ENCODE results near the gene PROX1. TPM values are rescaled to one million over a fixed set of nuclear protein-coding genes. Genes with fewer than 3 reads are reported as not detected.

PROX1 gene
- total and polyA plus RNA-seq, 8 donors, result 8.4 to 66.4 (median 33.3) TPM

DNA sequence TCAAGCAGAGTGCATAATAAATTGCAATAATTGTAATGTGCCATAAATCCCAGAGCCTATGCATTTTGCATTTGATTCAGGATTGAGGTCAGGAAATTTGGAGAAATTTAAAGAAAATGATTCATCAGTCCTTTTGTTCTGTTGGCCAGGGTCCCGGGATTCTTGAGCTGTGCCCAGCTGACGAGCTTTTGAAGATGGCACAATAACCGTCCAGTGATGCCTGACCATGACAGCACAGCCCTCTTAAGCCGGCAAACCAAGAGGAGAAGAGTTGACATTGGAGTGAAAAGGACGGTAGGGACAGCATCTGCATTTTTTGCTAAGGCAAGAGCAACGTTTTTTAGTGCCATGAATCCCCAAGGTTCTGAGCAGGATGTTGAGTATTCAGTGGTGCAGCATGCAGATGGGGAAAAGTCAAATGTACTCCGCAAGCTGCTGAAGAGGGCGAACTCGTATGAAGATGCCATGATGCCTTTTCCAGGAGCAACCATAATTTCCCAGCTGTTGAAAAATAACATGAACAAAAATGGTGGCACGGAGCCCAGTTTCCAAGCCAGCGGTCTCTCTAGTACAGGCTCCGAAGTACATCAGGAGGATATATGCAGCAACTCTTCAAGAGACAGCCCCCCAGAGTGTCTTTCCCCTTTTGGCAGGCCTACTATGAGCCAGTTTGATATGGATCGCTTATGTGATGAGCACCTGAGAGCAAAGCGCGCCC is 8.7 kb downstream of the PROX1 start:
- Histone ChIP-seq H3K4me1 (peaks cover 0 to 5% (median 0%) of the 10 kb centered on the region in 3 donors), H3K4me3 (no peak overlapping the region), H3K27me3 (no peaks in the 10 kb centered on the region), H3K36me3 (peaks cover 0 to 6% (median 0%) of the 10 kb centered on the region in 3 donors), H3K9me3 (no peaks in the 10 kb centered on the region), H3K27ac (no peak overlapping the region)
- TF ChIP-seq, protein P1, sequence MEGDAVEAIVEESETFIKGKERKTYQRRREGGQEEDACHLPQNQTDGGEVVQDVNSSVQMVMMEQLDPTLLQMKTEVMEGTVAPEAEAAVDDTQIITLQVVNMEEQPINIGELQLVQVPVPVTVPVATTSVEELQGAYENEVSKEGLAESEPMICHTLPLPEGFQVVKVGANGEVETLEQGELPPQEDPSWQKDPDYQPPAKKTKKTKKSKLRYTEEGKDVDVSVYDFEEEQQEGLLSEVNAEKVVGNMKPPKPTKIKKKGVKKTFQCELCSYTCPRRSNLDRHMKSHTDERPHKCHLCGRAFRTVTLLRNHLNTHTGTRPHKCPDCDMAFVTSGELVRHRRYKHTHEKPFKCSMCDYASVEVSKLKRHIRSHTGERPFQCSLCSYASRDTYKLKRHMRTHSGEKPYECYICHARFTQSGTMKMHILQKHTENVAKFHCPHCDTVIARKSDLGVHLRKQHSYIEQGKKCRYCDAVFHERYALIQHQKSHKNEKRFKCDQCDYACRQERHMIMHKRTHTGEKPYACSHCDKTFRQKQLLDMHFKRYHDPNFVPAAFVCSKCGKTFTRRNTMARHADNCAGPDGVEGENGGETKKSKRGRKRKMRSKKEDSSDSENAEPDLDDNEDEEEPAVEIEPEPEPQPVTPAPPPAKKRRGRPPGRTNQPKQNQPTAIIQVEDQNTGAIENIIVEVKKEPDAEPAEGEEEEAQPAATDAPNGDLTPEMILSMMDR (IDR thresholded peaks at IDR 0.05), result no peak
- DNase-seq (no peak), FAIRE-seq (no peak), ATAC-seq (no peak)
- WGBS, 2 donors, result 84 to 86% methylated on average over 15 of the region's 15 CpGs
- intact Hi-C loops (cut with DNase I), result no loop called here

DNA sequence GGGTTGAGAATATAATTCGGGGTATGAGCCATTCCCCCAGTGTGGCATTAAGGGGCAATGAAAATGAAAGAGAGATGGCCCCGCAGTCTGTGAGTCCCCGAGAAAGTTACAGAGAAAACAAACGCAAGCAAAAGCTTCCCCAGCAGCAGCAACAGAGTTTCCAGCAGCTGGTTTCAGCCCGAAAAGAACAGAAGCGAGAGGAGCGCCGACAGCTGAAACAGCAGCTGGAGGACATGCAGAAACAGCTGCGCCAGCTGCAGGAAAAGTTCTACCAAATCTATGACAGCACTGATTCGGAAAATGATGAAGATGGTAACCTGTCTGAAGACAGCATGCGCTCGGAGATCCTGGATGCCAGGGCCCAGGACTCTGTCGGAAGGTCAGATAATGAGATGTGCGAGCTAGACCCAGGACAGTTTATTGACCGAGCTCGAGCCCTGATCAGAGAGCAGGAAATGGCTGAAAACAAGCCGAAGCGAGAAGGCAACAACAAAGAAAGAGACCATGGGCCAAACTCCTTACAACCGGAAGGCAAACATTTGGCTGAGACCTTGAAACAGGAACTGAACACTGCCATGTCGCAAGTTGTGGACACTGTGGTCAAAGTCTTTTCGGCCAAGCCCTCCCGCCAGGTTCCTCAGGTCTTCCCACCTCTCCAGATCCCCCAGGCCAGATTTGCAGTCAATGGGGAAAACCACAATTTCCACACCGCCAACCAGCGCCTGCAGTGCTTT is 9.4 kb downstream of the PROX1 start:
- no peak overlapping the region for H3K27ac ChIP-seq
- TF ChIP-seq, protein P1 (IDR thresholded peaks at IDR 0.05), result no peak
- FAIRE-seq (no peak), ATAC-seq (no peak), DNase-seq (no peak)
- intact Hi-C loops (cut with DNase I), result no loop called here
- no peaks in the 10 kb centered on the region for H3K9me3 ChIP-seq
- H3K36me3 ChIP-seq, result peaks cover 0 to 6% (median 0%) of the 10 kb centered on the region in 3 donors
- H3K4me1 ChIP-seq, result peaks cover 0 to 5% (median 5%) of the 10 kb centered on the region in 3 donors
- H3K4me3 ChIP-seq, result no peak overlapping the region
- no peaks in the 10 kb centered on the region for H3K27me3 ChIP-seq
- 94 to 95% methylated on average over 24 of the region's 24 CpGs for WGBS, 2 donors

DNA sequence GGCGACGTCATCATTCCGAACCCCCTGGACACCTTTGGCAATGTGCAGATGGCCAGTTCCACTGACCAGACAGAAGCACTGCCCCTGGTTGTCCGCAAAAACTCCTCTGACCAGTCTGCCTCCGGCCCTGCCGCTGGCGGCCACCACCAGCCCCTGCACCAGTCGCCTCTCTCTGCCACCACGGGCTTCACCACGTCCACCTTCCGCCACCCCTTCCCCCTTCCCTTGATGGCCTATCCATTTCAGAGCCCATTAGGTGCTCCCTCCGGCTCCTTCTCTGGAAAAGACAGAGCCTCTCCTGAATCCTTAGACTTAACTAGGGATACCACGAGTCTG is 10.0 kb downstream of the PROX1 start:
- TF ChIP-seq, protein P1 (IDR thresholded peaks at IDR 0.05), result no peak
- FAIRE-seq, result no peak
- Histone ChIP-seq H3K36me3 (peaks cover 0 to 6% (median 0%) of the 10 kb centered on the region in 3 donors), H3K27me3 (no peaks in the 10 kb centered on the region), H3K27ac (no peak overlapping the region), H3K4me3 (no peak overlapping the region), H3K9me3 (no peaks in the 10 kb centered on the region), H3K4me1 (peaks cover 2 to 11% (median 5%) of the 10 kb centered on the region in 3 donors)
- 94 to 96% methylated on average over 13 of the region's 13 CpGs for WGBS, 2 donors
- ATAC-seq, result no peak
- DNase-seq, result no peak
- intact Hi-C loops (cut with DNase I), result no loop called here

DNA sequence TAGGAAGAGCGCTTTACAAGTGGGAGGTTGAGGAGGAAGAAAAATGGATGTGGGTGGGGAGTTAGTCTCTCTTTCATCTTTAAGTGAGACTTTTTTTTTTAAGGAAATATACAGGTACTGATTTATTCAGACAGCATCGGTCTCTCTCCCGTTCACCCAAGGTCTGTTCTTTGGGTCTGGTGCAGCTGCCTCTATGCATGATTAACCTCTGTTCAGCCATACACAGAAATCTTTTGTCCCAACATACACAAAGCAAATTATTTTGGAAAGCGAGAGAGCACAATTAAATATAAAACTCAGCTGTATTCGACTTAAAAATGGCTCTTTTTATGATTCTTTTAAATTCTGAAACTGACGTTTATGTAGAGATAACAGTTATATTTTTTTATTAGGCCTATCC is 11.0 kb downstream of the PROX1 start:
- FAIRE-seq, result no peak
- DNase-seq, result no peak

More for the DNA sequence above, 11.0 kb downstream of the PROX1 start:
- 71 to 72% methylated on average over 6 of the region's 6 CpGs for WGBS, 2 donors
- Histone ChIP-seq H3K36me3 (peaks cover 0 to 6% (median 0%) of the 10 kb centered on the region in 3 donors), H3K27me3 (no peaks in the 10 kb centered on the region), H3K4me3 (no peak overlapping the region), H3K27ac (no peak overlapping the region), H3K9me3 (no peaks in the 10 kb centered on the region), H3K4me1 (peaks cover 12 to 21% (median 14%) of the 10 kb centered on the region in 3 donors)
- TF ChIP-seq, protein P1 (IDR thresholded peaks at IDR 0.05), result no peak
- intact Hi-C loops (cut with DNase I), result no loop called here
- ATAC-seq, result no peak

Measured in pancreas (tissue), 10 donors.